Frontal cortex (tissue), 4 donors: ENCODE measurements around the gene KRT17. TPM values are rescaled to one million over a fixed set of nuclear protein-coding genes. Genes with fewer than 3 reads are reported as not detected.
"Not testable (repeated sequence)": the region's sequence is repeated elsewhere in the genome, so short reads cannot be mapped to it uniquely, and the experiment has no call there.

Experiments
- DNase-seq, 2 donors: peaks; one replicate each; pipeline ENCODE4 v3.0.0; 2012; ENCODE audit warnings: low spot score in 2 of 2
- FAIRE-seq: peaks from 2 replicates; lab custom pipeline; 2012; peaks lifted over from hg19 to GRCh38; lab: Jason Lieb, UNC
- total RNA-seq: library from RNA; depleted of rRNA; stranded (reverse); fragments of >200 nt; gene quantifications from one replicate; pipeline ENCODE4 v1.2.3, GENCODE V29; 2014
- donor health status: control.
- donor health status: control.
- donor health status: control.

The KRT17 gene
- total RNA-seq, 1 donor from 2014 or later, result under 0.01 TPM

GRCh38 chr17:41636652-41637051, 12.3 kb upstream of the KRT17 start:
- FAIRE-seq (no peak), DNase-seq (no peak)

GRCh38 chr17:41635121-41636097, 11.0 kb upstream of the KRT17 start:
- no peak for DNase-seq
- no peak for FAIRE-seq

GRCh38 chr17:41634639-41635038, 10.3 kb upstream of the KRT17 start:
- FAIRE-seq, result no peak
- DNase-seq, result no peak

DNA sequence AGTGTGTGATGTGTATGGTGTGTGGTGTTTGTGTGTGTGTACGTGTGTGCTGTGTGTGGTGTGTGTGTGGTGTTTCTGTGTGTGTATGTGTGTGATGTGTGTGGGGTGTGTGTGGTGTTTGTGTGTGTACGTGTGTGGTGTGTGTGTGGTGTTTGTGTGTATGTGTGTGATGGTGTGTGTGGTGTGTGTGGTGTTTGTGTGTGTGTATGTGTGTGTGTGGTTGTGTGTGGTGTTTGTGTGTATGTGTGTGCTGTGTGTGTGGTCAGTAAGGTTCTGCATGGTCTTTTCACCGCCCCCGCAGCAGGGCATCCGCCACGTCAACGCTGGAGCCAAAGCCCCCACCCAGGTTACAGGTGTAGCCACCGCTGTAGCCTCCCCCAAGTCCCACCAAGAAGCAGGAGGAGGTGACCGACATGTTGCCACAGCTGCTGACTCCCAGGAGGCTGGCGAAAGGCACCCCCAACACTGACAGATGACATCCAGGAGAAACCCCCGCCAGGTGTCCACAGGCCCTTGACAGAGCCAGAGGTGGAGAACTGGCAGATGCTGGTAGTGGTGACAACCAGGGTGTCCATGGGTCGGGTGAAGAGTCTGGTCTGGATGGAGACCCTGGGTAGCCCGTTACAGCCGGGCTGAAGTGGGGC, 9.3 kb upstream of the KRT17 start:
- no peak for DNase-seq
- no peak for FAIRE-seq

GRCh38 chr17:41632482-41633105, 8.2 kb upstream of the KRT17 start:
- DNase-seq (no peak), FAIRE-seq (no peak)

GRCh38 chr17:41631898-41632285, 7.5 kb upstream of the KRT17 start:
- DNase-seq (no peak), FAIRE-seq (no peak)

DNA sequence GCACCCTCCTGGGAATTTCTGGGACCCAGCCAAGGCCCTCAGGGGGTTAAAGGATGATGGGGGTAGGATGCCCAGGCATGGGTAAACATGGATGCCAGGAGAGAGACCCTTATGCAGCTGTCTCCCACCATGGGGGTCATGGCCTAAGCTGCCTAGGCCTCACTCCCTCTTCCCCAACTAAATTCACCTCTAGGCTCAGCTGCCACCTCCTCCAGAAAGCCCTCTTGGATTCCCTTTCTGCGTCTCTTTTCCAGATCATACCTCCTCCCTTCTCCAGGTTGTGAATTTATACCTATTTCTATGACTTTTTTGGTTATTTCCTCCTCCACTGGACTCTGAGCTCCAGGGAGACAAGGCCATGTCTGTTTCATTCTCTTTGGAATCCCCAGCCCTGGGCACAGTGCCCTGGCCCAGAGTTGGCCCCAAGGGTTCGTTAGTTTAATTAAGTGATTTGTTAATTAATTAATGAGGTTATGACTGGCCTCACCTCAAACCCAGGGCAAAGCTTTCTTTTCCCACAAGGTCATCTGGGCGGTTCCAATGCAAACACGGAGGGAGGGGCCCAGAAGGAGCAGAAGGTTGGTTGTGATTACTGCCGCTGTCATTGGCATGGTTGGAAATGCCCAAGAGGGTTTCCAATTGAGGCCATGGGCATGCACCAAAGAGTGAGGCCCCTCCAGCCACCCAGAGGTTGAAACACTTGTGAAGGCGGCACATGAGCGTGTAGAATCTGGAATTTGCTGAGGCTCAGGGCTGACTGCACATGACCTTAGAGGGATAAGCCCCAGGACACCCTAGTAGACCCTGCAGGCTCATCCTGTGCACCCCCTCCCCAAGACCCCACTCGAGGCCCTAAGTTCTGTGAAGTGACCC, 6.9 kb upstream of the KRT17 start:
- FAIRE-seq (no peak), DNase-seq (no peak)

DNA sequence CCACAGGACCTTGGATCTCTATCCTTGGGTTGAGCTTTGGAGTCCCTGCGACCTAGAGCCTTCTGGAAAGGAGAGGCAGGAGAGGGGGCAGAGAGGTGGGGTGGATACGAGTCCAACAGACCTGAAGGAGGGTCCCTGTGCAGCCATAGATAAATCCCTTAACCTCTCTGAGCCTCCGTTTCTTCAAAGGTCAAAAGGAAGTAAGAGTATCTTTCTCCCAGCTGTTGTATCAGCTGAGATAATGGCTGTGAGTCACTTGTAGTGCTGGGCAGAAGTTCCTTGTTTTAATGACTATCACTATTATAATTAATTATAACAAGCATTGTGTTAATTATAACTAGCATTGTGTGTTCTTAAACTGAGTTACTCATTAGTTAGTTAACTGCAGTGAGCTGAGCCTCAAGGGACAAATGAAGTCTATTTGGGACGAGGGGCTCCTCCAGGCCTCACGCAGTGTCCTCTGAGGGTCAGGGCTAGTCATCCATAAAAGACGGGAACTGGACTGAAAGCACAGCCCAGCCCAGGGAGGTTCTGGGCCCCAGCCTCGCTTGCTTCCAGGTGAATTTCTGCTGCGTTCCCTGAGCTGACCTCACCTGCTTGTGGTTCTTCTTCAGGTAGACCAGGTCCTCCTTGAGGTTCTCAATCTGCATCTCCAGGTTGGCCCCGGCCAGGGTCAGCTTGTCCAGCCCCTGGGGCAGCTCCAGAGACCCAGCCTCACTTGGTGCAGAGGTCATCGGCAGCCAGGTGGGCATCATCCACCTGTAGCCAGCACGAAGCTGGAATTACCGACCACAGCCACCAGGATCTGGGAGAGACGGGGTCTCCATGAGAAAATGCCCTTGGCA, 5.7 kb upstream of the KRT17 start:
- FAIRE-seq, result no peak
- DNase-seq, result no peak

DNA sequence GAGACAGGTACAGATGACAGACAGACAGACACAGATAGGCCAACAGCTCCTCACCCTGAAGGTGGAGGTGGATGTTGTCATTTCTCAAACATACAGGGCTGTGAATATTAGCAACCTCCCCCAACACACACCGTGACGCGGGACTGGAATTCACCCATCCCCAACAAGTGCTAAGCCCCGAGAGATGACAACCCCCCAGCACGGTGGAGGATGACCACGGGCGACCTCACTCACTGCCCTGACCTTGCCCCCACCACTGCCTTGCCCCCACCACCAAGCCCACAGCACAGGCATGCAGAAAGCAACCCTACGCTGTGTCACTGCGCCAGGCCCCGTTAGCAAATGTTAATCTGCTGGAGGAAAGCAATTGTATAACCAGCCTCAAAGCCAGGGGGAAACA, 4.9 kb upstream of the KRT17 start:
- FAIRE-seq (no peak), DNase-seq (no peak)

- FAIRE-seq, DNase-seq: not testable (repeated sequence)
Measured at GRCh38 chr17:41628621-41629255, 4.4 kb upstream of the KRT17 start.

DNA sequence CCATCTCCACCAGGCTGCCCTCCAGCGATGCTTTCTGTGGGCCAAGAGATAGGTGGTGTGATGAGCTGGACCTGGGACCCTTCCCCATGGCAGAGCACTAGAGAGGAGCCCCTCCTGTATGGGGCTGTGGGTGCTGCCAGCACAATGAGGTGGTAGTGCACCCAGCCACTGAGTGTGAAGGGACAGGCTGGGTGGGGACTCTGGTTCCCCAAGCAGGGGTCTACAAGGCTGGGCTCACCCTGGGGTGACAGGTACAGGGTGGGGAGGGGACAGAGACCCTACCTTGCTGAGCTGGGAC, 3.6 kb upstream of the KRT17 start:
- not testable (repeated sequence) for FAIRE-seq, DNase-seq

DNA sequence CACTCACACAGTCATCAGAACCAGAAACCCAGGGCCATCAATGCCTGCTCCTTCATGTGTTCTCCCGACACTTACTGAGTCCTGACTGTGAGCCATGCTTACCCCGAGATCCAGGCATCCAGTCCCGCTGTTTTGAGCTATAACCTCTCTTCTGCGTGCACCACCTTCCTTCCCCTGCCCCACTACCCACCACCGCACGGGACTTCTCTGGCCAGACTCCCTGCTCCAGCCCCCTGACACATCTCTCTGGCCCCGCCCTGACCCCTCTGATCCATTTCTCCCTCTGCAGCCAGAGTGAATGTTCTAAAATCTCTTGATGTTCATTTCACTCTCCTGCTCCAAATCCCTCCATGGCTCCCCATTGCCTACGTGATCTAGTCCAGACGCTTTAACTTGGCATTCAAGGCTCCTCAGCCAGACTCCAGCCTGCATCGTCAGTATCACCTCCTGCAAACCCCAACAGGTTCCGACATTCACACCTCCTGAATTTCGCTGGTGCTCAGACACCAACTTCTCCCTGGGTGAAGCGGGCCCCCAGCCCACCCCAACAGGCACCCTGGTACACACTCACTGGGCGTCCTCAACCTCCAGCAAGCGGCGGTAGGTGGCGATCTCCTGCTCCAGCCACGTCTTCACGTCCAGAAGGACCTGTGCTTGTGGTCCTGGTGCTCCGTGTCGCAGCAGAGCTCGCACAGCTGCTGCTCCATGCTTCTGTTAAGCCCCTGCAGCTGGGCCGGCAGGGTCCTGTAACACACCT, 3.1 kb upstream of the KRT17 start:
- no peak for DNase-seq
- FAIRE-seq, result no peak

DNA sequence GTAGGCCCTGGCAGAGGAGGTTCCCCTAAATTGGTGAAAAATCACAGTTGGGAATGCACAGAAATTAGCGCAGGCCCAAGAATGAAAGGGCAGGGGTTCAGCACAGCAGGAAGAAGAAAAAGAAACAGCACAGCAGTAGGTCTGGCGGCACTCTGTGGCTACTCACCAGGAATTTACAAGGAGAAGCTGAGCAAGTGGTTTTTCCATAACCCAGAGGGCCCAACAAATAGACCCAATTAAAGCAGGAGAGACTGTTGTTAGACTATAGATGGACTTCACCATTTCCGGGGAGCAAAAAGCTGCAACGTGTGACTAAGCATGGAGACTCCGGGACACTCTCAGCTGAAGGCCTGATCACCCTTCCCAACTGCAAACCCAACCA, 2.5 kb upstream of the KRT17 start:
- not testable (repeated sequence) for DNase-seq, FAIRE-seq

DNA sequence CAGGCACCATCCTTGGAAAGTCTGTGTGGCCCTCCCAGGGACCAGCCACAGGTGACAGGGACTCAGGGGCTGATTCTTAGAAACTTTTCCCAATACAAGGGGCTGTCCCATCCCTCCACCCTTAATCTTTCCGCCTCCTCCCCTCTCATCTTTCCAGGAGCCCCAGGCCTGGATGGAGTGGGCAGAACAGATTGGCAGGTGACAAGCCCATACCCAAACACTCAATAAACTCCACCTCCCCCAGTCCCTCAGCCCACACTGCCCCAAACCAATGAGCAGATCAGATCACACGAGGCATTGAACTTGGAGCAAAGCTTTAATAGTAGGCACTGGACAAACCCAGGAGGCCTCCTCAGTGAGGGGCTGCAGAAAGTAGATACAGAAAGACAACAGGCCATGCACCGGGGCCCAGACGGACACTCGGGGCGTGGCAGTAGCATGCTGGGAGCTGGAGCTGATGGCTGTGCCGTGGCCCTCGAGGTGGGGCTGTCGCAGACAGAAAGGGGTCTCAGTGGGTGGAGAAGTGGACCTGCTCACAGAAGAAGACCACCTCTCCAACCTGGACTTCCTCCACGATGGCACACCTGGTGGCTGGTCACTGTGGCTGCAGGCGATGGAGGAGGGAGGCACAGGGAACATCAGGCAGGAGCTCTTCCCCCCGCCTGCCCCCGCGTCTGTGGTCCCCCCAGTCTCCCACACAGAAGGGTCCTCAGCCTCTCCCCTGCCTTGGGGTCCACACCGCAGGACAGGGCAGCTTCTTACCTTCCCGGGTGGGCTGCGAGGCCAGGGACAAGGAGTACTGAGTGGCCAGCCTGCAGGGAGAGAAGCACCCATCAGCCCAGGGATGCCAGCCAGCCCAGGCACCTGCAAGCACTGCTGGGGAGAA, 1.9 kb upstream of the KRT17 start:
- DNase-seq, FAIRE-seq: not testable (repeated sequence)

DNA sequence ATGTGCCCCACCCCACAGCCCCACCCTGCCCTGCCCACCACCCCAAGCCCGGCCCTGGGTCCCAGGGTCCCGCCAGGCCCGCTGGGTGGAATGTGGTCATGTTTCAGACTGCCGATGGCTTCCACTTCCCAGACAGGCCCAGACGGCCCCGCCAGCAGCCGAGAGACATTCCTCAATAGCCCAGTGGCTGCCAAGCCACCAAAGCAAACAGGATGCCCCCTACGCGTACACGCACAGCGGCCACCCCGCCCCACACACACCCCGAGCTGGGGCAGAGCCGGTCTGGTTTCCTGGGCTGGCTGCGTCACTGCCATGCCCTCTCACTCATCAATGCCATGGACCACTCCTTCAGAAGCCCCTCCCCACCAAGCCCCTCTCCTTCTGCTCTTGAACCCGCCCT, 1.2 kb upstream of the KRT17 start:
- DNase-seq (no peak), FAIRE-seq (no peak)

GRCh38 chr17:41623184-41623861, 1.1 kb downstream of the KRT17 start:
- not testable (repeated sequence) for DNase-seq, FAIRE-seq
